GM13976 (cell line): ENCODE measurements around the gene CRISP2.

Experiments used
- DNase-seq: peaks from one replicate; pipeline ENCODE4 v3.0.0; 2012; ENCODE audit warnings: low spot score
- CTCF ChIP-seq: IDR thresholded peaks from 2 replicates; pipeline ENCODE4 v1.5.1; 2012; ENCODE audit warnings: borderline replicate concordance, mild to moderate bottlenecking; ENCODE audit not compliant: insufficient read depth; ENCODE audit errors: extremely low read depth, missing control alignments, control extremely low read depth
- in situ Hi-C: fragments of 300-500 bp; cut with MboI; formaldehyde crosslinking; loops from one replicate; pipeline ENCODE4 v1.12.0; 2022; ENCODE audit warnings: low sequenced_read_pairs, mixed read lengths, inconsistent platforms; ENCODE audit not compliant: unreplicated experiment

Gene CRISP2

GRCh38 chr6:49662892-49663261 lies 50.5 kb downstream of the CRISP2 start:
- in situ Hi-C loops: no loop called here
- no peak for TF ChIP-seq CTCF
- no peak for DNase-seq

- DNase-seq: no peak
- in situ Hi-C loops: no loop called here
- TF ChIP-seq CTCF: no peak
Measured at GRCh38 chr6:49662231-49662891, 51.0 kb downstream of the CRISP2 start.

GRCh38 chr6:49653942-49654341 lies 59.4 kb downstream of the CRISP2 start:
- in situ Hi-C loops: no loop called here
- DNase-seq: no peak
- TF ChIP-seq CTCF: no peak

- in situ Hi-C loops: no loop called here
- DNase-seq: no peak
- no peak for TF ChIP-seq CTCF
Measured at GRCh38 chr6:49653438-49653837, 59.9 kb downstream of the CRISP2 start.

- no peak for TF ChIP-seq CTCF
- DNase-seq: no peak
- in situ Hi-C loops: no loop called here
Measured at GRCh38 chr6:49651239-49651638, 62.1 kb downstream of the CRISP2 start.

GRCh38 chr6:49649988-49650387 lies 63.4 kb downstream of the CRISP2 start:
- no peak for TF ChIP-seq CTCF
- in situ Hi-C loops: no loop called here
- no peak for DNase-seq
